ENCODE results near the gene ELP2.

DNA sequence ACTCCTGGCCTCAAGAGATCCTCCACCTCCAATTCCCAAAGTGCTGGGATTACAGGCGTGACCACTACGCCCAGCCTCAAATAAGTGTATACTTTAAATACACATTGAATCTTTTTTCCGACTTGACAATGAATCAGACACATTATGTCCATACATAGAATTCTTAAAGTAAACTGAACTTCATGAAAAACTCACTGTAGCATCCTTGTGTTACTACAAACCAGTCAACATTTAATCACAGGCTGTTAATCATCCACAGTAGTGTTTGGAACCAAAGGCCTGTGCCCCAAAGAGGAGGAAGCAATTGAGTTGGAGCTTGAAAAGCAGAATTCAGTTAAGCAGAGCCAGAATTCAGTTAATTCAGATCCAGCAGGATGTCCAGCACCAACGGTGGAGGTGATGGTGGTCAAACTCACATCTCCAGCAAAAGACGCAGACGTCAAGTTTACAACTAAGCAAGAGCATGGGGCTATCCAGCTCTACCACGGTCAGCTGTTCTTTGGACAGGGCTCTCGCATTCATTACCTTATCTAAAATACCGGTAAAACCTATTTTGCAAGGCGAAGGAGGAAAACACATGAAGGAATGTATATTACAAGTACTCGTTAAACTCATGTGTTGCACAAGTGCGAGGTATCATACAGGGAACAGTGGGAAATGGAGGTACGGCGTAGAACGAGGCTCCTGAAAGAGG lies 1.7 kb upstream of the ELP2 start:
- TF ChIP-seq POLR2A (IDR thresholded peaks at IDR 0.05; ENCODE audit: low read depth, low read length), result no peak
- TF ChIP-seq POLR2AphosphoS5 (IDR thresholded peaks at IDR 0.05; ENCODE audit: low read depth, low read length), result no peak

Measured in GM12891 (cell line).